ENCODE measurements around the gene CDH18. TPM values are rescaled to one million over a fixed set of nuclear protein-coding genes. Genes with fewer than 3 reads are reported as not detected.
"Not testable (repeated sequence)": the region's sequence is repeated elsewhere in the genome, so short reads cannot be mapped to it uniquely, and the experiment has no call there.

Gene CDH18
- total RNA-seq, 1 donor from 2014 or later: 10.0 TPM

DNA sequence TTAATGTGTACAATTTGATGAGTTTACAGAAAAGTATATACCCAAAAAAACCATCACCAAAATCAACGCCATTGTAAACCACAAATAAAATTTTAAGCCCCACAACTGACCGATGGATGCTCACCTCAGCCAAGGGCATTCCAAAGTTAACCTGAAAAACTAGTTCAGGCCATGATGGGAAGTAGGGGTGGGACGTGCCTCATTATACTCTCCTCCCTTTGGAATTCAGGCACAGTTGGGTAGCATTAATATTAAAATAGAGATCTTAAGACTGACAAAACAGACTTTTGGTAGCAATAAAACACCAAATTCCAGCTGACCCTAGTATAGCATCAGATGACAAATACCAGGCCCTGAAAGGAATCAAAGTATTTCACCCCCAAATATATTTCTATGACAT, 129.0 kb downstream of the CDH18 start:
- no peak for DNase-seq

DNA sequence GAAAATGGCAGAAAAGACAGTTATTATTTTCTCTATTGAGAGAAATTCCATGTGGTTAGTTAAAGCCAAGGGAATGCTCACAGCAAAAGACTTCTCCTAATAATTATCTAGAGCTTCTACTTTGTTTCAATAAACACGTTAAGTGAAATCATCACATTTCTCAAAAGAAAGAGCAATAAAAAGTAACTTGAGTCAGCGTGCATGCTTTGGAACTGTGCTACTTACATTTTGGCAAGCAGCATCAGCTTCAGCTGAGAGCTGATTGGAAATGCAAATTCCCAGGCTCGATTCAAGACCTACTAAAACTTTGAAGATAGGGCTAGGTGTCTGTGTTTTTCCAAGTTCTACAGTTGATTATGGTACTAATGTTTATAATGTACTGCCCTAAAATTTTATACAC, 132.1 kb downstream of the CDH18 start:
- DNase-seq: no peak

DNA sequence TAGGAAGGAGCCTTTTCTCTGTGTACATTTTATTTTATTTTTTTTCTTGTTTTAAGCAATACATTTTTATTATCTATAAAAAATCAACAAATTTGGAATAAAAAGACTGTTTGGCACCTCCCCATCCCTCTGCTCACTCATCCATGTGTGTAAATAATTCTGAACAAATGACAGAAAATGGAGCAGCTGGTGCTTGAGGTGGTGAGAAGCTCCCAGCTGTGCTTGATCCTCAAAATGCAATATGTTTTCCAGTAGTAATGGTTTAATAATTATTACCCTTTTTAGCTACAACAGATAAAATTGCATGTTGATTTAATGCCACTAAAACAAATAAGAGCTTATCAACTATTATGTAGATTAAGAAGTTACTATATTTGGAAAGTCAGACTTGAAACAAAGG, 132.5 kb downstream of the CDH18 start:
- DNase-seq: no peak

DNA sequence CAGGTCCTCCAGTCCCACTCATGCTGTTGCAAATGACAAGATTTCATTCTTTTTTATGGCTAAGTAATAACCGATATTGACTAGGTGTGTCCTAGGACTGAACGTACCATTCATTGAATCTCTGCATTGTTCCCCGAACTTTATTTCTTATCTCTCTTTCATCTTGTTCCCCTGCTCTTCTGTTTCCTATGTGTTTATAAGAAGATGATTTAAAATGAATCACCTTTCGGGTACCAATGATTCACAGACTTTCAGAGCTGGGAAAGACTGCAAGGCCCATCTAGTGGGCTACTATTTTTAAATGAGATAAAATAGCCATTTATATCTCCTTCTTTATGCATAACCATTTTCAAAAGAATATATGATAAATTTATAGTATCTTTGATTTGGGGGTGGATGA, 133.0 kb downstream of the CDH18 start:
- DNase-seq: no peak

DNA sequence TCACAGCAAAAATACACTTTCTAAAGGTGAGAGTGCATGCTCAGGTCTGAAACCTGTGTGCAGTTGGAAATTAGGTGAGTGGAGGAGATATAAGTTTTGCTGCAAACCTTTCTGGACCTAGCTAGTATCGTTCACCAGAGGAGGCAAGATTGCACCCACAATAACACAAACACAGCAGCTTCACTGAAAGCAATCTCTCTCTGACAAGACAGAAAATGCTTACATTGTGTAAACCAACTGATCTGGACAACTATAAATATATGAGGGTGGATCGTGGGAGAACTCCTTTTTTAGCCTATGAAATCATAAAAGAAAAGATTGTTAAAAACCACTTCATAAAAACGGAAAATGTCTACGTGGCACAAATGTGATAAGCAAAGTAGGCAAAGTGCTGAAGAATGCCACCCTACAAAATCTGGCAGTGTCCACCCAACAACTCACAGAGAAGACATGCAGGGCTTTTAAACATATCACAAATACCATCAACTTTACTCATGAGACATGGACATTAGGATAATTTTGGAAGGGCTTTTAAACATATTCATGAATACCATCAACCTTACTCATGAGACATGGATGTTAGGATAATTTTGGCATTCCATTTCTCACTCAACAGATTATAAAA, 134.3 kb downstream of the CDH18 start:
- DNase-seq: no peak

DNA sequence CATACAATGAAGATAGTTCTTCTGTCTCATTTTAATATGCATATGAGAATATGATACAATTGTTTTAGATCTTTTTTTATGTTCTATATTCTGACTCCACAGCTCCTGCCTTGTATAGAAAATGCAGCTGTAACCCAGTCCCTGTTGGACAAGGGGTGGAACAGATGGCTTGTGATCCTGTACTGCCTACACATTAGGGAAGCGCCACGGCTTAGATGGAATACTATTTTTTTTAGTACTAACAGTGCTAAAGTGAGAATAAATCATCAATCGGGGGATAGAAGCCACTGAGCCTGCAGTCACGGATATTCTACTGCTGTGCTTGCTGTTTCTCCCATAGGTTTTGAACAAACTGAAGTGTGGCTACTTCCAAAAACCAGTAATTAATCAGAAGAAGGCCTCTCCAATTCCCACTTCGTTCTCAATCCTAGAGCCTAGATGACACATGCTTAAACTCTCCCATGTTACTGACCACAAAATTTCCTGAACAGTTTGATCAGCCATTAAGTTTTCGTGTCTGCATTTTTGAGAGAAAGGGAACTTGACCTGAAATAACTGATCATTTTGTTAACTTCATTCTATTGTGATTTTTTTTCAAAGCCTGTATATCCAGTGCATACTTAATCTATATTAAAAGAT, 150.3 kb downstream of the CDH18 start:
- DNase-seq: peak; percentile 52

DNA sequence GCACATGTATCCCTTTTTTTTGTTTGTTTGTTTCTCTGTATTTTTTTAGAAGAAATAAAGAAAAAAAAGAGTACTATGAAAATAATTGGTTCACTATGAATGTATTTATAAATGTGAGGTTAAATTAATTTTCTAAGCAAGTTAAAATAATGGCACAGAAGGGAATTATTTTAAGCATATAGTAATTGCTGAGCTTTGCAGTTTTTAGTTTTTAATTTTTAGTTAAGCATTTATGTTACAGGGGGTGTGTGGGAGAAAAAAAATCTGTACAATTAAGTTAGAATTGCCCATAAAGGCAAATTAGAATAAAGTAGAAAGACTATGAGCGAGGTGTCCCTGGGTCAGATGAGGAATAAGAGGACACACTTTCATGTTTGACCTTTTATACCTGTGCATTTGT, 152.6 kb downstream of the CDH18 start:
- DNase-seq: no peak

DNA sequence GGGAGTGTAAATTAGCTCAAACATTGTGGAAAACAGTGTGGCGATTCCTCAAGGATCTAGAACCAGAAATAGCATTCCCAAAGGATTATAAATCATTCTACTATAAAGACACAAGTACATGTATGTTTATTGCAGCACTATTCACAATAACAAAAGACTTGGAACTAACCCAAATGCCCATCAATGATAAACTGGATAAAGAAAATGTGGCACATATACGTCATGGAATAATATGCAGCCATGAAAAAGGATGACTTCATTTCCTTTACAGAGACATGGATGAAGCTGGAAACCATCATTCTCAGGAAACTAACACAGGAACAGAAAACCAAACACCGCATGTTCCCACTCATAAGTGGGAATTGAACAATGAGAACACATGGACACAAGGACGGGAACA, 175.3 kb downstream of the CDH18 start:
- DNase-seq: not testable (repeated sequence)

DNA sequence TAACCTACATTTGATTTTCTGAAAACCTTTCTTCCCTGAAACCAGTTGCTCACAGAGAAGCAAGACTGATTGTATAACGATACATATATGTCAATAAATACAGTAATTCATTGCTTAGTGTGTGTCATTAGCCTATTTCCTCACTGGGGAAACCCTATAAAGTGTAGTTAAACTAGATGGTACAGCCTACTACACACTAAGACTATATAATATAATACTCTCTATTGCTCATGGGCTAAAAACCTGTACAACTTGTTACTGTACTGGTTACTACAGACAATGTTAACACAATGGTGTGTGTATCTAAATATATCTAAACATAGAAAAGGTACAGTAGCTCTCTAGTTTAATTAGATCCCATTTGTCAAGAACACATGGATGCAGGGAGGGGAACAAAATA, 181.2 kb downstream of the CDH18 start:
- DNase-seq: no peak

DNA sequence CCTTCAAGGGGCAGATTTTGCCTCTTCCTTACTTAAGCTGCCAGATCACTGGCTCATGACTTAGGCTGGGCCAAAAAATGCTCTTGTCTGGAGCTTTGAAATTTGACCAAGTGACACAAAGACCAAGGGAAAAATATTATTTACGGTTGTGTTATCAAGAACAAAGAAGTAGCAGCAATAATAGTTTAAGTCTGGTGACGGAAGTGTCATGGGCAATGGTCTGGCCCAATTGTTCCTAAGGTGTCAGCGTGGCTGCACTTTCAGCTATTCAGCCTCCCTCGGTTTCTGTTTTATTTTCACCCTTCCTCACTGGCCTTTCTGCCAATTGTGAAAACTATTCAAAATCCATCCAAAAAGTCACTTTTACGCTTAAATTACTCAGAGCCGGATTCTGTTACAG, 185.3 kb downstream of the CDH18 start:
- DNase-seq: no peak

DNA sequence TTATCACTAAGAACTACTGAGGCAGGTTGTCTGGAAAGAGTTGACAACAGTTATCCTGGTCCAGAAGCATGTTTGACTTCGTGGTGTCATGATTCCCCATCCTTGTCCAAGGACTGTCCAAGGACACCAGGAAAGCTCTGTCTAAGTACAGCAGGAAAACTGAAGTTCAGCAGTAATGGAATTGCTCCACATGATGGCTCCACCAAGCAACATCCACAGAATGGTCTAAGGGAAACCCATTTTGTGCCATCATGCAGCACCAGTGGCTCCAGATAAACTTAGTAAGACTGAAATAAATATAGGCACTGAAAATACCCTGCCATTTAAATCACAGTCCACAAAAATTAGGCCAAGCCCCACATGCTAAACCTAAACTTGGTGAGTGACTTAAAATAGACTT, 192.8 kb downstream of the CDH18 start:
- no peak for DNase-seq

DNA sequence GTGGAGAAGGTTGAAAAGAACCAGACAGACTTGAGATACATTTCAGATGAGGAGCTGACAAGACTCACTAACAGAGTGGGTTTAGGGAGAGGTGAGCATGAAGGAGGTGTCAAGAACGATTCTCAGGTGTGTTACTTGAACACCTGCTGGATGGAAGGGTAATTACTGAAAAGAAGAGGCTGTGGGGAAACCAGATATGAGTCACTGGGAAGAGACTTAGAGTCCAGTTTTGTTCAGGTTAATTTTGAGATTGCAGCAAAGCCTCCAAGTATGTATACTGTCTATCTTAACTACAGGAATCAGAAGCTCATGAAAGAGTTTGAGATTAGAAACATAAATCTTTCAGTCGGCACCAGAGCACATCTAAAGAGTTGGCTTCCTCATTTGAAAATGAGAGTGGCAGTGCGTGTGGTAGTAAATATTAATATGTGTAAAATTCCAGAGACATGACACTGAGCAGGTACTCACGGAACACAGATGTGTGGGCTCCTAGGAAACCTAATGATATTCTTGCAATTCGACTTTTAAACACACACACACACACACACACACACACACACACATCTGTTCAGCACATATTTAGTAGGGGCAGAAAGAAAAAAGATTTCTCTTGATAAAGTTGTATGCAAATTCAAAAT, 197.1 kb downstream of the CDH18 start:
- no peak for DNase-seq

DNA sequence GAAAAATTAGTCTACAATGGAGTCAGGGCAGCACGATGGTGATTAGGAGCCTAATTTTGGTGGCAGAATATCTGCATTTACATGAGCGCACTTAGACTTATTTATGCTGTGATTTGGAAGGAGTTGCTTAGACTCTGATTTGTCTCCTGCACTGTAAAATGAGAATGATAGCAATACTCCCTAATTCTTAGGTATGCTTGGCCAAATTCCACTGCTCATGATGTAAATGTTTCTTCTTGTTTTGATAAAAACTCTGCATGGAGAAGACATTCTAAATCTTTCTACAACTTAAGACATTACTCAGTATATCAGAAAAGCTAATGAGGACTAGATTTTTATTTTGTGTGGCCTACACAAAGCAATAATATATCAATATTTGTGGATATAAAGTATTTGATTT, 205.4 kb downstream of the CDH18 start:
- no peak for DNase-seq

DNA sequence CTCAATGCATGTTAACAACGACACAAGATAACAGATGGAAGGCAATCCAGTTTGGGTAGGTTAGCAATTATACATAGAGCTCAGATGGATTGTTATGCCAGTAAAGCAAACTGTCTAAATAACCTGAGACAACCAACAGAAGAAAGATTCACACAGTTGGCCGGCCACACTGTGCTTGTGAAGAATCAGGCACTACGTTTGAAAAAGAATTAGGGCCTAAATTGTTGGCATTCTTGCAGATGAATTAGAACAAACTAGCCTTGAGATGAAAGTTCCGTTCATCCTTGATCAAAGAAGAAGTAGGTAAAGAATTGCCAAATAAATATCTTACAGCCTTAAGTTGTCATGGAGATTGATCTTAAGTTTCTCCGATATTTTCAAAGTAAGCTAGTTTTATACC, 210.6 kb downstream of the CDH18 start:
- no peak for DNase-seq

DNA sequence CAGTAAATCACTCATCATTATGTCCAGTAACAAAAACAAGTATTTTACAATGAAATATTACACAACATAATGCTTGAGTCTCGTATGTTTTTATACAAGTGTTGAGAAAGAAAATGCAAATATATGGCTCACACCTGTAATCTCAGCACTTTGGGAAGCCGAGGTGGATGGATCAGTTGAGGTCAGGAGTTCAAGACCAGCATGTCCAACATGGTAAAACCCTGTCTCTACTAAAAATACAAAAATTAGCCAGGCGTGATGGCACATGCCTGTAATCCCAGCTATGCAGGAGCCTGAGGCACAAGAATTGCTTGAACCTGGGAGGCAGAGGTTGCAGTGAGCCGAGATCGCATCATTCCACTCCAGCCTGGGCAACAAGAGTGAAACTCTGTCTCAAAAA, 211.1 kb downstream of the CDH18 start:
- DNase-seq: not testable (repeated sequence)

DNA sequence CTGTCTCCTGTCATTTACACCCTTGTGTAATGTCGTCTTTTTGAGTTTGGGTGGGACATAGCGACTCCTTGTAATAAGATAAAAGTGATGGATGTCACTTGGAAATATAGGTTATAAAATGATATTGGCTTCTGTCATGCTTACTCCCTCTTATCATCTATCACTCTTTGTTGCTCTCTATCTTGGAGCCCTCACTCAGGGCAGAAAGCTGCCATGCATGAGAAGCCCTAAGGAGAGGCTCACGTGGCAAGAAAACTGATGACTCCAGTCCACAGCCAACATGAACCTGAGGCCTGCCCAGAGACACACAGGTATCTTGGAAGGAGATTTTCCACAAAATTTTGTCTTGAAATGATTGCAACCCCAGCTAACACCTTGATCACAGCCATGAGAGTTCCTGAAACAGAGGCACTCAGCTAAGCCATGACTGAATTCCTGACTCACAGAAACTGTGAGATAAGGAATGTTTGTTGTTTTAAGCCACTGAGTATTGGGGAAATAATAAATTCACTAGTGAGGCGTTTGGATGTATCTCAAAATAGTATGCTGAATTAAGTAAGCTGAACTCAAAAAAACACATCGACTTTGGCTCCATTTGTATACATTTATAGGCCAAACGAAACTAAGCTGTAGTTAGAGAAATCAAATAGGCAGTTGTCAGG, 216.7 kb downstream of the CDH18 start:
- DNase-seq: no peak

DNA sequence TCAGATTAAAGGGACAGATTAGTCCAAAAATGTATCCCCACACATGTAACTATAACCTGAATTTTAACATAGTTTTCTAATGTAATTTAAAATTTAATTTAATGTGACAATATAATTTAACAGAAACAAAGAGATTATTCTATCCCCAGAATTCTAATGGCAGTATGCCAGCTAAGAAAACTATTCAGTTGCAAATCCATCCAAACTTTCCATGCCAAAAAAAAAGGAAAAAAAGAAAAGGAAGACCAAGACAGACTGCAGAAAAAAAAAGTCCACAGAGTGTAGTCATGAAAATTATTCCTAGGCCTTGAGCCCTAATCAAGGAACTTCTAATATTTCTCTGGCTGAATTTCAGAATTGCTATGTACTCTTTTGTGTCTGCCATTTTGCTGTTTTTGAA, 217.6 kb downstream of the CDH18 start:
- no peak for DNase-seq

DNA sequence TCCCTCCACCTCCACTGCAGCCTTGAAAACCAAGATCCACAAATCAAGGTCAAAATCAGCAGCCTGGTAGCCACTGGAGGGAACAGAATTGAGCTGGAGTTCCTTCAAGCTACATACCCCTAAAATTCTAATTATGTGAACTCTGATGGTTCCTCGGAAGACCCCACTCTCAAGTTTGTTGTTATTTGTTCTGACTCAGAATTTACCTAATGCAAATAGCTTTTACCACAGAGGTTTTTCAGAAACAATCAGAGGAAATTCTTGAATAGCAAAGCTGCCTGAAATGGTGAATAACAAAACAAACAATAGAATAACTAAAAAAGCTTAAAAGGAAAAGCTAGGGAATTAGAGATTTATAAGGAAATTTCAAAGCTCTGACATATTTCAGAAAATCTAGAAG, 220.0 kb downstream of the CDH18 start:
- DNase-seq: no peak

DNA sequence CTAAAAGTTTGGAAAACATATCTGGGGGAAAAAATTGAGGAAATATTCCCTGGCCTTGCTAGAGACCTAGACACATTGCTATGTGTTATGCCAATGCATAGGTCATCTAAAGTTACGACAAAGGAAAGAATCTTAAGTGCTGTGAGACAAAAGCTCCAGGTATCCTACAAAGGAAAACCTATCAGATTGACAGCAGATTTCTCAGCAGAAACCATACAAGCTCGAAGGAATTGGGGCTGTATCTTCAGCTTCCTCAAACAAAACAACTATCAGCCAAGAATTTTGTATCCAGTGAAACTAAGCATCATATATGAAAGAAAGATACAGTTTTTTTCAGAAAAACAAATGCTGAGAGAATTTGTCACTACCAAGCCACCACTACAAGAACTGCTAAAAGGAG, 234.4 kb downstream of the CDH18 start:
- DNase-seq: no peak

DNA sequence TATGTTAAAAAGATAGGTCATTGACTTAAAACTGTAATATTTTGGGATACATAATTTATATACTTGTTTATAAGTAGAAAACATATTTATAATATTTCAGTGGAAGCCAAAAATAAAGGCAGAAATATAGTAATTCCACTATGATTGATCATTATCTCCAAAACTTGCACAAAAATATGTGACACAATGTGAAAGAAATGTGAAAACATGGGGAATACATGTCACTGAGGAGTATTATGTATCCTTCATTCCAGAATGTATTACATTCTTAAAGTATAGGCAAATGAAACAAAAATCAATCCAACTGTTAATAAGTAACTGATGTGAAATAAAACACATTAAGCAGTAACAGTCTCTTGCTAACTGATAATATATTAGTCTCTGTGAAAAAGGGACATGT, 236.7 kb downstream of the CDH18 start:
- DNase-seq: no peak

DNA sequence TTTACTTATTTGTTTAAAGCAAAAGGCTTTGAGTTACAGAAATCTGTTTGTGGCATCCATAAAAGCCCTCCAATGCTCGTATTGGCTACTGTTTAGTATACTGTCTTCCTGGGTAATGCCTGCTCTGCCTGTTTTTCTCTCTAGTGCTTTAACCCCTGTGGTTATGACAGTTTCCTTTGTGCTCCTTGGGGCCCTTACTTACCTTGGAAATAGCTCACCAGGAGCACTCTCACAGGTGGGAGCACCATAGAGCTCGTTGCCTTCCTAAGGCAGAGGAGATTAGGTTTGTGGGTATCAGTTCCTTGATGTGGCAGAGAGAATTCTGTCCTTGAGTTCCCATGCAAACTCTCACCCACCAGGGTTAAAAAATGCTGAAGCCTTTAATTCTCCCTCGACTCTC, 242.8 kb downstream of the CDH18 start:
- DNase-seq: no peak

DNA sequence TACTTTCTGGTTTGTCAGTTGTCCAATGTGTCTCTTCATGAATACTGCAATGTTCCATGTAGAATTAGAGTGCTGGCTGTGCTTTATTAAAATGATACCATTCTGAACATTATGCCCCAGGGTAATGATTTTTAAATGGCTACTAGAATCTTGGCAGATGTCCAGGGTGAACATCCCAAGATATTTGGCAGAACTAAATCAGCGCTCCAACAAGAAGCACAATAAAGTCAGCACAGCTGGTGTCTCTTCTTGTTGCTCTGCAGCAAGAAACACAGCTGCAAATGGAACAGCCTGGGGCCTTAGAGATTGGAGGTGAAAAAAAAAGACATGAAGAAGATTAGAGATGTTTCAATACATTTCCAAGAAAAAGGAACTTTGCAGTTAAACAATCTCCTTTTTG, 248.3 kb downstream of the CDH18 start:
- no peak for DNase-seq

DNA sequence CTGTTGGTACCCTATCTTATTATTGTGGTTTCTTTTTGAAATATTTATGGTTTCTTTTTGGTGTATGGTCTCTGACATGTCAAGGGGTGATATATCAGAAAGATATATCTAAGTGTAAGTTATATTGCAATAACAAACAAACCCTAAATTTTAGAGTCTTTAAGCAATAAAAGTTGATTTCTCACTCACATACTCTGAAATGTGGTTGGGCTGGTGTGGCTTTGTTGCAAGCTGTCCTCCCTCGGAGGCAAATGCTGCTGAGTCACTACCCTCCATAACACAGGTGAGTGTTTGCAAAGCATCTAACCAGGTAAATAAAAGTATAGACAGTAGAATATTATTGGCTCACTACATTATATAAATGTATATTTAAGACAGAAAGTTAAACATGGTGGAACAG, 253.2 kb downstream of the CDH18 start:
- DNase-seq: no peak

All from occipital lobe (tissue), 2 donors.